Measurements from ENCODE around the gene P2RX4.

DNA sequence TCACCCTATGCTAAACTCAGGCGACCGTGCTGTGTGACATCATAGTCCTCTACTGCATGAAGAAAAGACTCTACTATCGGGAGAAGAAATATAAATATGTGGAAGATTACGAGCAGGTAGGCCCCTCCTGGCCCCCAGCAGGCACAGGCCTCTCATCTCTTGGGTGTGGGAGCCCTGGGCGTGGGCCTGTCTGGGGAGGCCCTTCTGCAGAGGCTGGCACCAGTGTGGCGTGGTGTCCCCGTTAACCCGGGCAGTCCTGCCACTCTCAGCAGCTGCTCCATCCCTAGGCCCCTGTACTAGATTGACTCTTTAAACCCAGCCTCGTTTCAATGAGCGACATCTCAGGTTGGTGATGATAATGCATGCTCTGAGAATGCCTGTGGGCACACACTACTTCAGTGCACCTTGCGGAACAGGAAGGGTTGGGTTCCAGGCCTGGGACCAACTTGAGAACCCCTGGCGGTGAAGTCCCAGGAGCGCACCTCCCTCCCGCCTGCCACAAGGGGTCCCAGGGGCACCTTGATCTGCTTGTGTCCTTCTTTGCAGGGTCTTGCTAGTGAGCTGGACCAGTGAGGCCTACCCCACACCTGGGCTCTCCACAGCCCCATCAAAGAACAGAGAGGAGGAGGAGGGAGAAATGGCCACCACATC, 23.2 kb downstream of the P2RX4 start:
- TF ChIP-seq, protein P1, sequence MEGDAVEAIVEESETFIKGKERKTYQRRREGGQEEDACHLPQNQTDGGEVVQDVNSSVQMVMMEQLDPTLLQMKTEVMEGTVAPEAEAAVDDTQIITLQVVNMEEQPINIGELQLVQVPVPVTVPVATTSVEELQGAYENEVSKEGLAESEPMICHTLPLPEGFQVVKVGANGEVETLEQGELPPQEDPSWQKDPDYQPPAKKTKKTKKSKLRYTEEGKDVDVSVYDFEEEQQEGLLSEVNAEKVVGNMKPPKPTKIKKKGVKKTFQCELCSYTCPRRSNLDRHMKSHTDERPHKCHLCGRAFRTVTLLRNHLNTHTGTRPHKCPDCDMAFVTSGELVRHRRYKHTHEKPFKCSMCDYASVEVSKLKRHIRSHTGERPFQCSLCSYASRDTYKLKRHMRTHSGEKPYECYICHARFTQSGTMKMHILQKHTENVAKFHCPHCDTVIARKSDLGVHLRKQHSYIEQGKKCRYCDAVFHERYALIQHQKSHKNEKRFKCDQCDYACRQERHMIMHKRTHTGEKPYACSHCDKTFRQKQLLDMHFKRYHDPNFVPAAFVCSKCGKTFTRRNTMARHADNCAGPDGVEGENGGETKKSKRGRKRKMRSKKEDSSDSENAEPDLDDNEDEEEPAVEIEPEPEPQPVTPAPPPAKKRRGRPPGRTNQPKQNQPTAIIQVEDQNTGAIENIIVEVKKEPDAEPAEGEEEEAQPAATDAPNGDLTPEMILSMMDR (IDR thresholded peaks at IDR 0.05) = no peak
- TF ChIP-seq POLR2A (IDR thresholded peaks at IDR 0.05) = no peak
